ENCODE data around the gene TRIM15. TPM values are rescaled to one million over a fixed set of nuclear protein-coding genes. Genes with fewer than 3 reads are reported as not detected.

Gene TRIM15
- polyA plus RNA-seq, 6 donors from 2014 or later = not detected

DNA sequence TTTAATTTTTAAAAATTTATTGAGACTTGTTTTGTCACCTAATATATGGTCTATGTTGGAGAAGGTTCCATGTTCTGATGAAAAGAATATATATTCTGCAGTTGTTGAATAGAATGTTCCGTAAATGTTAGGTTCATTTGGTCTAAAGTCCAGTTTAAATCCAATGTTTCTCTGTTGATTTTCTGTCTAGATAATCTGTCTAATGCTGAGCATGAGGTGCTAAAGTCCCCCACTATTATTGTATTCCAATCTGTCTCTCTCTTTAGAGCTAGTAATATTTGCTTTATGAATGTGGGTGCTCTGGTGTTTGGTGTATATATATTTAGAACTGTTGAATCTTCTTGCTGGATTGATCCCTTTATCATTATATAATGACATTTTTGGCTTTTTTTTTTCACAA lies 15.5 kb downstream of the TRIM15 start:
- H3K9me3 Mint-ChIP-seq = peaks cover 0 to 17% (median 13%) of the 10 kb centered on the region in 7 donors
- ATAC-seq (ENCODE audit: low read depth in 2 of 2) (no peak), DNase-seq (no peak)
- no peak overlapping the region for H3K27ac Mint-ChIP-seq
- H3K36me3 Mint-ChIP-seq = peaks cover 0 to 9% of the 10 kb centered on the region in 2 donors
- H3K4me3 Mint-ChIP-seq = no peak overlapping the region
- H3K4me1 Mint-ChIP-seq = peaks cover 0 to 8% (median 4%) of the 10 kb centered on the region in 3 donors
- H3K27me3 Mint-ChIP-seq = peaks cover 32 to 50% (median 43%) of the 10 kb centered on the region in 3 donors

DNA sequence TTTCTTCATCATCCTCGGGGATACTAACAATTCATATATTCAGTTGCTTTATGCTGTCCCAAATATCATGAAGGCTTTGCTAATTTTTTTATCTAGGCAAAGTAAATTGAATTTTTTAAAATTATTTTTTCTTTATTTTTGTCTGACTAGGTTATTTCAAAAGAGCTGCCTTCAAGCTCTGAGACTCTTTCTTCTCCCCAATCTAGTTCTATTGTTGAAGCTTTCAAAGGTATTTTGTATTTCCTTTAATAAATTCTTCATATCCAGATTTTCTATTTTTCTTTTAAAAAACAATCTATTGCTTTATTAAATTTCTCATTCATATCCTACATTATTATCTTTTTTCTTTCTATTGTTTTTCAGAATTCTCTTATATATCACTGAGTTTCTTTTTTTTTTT lies 16.8 kb downstream of the TRIM15 start:
- H3K27ac Mint-ChIP-seq = no peak overlapping the region
- no peak for DNase-seq
- ATAC-seq (ENCODE audit: low read depth in 2 of 2) = no peak
- peaks cover 29 to 43% (median 41%) of the 10 kb centered on the region in 3 donors for H3K27me3 Mint-ChIP-seq
- peaks cover 0 to 19% of the 10 kb centered on the region in 2 donors for H3K36me3 Mint-ChIP-seq
- peaks cover 0 to 8% (median 4%) of the 10 kb centered on the region in 3 donors for H3K4me1 Mint-ChIP-seq
- no peak overlapping the region for H3K4me3 Mint-ChIP-seq
- peaks cover 0 to 17% (median 13%) of the 10 kb centered on the region in 7 donors for H3K9me3 Mint-ChIP-seq

DNA sequence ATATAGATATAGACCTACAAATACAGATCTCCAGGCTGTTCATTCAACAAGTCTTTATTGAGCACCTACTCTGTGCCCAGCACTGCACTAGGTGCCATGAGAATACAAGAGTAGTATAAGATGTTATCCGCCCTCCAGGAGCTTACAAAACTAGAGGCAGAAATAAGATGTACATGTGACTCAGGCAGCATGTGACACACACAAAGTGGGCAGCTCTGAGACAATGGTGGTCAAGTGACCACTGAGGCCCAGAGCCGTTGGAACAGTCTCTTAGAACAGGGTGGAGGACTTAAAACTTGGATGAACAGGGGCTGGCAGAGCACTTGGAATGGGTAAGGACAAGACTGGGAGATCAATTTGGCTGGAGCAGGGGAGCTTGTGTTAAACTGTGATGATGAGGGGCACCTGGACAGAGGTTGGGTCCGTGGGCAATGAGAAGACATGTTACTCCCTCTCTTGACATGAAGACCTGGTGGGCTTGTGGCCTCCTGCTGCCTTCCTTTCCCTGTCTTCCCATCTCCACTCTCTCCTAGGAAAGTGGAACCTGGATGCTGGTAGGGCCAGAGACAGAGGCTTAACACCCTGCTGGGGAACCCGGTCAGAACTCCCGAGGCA lies 21.2 kb downstream of the TRIM15 start:
- Mint-ChIP-seq H3K36me3 (peaks cover 10 to 38% of the 10 kb centered on the region in 2 donors), H3K9me3 (peaks cover 0 to 9% (median 6%) of the 10 kb centered on the region in 7 donors), H3K27me3 (peaks cover 0 to 3% (median 3%) of the 10 kb centered on the region in 3 donors), H3K4me3 (no peak overlapping the region), H3K4me1 (peaks cover 0 to 8% (median 8%) of the 10 kb centered on the region in 3 donors), H3K27ac (peak overlapping the region in 4 of 6 donors; percentile 2 to 84 (median 40))
- ATAC-seq (ENCODE audit: low read depth in 2 of 2) (no peak), DNase-seq (no peak)

DNA sequence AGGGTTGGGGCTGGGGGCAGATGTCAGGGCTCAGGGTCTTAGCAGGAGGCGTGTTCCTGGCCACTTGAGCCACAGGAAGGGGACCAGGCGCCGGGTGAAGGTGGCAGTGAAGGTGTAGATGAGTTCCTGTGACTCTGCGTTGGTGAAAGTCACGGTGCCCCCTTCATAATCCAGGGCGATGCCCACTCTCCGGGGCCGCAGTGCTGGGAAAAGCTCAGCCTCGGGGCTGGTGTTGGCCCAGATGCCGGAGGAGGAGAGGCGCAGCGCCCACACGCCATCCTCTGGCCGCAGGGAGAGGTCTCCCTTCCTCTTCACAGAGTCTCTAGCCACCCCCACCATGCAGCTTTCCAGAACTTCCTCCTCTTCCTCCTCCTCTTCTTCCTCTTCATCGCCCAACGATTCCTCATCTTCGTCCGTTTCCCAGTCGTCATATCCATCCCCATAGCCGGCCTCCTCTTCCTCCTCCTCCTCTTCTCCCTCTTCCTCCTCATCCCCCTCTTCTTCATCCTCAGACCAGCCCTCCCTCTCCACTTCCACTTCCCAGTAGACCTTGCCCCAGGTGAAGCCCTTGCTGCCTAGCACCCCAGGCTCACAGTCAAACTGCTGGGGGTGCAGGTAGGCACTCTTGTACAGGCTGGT lies 22.6 kb downstream of the TRIM15 start:
- ATAC-seq (ENCODE audit: low read depth in 2 of 2) (no peak), DNase-seq (no peak)
- Mint-ChIP-seq H3K4me3 (no peak overlapping the region), H3K27me3 (no peaks in the 10 kb centered on the region), H3K36me3 (peaks cover 10 to 50% of the 10 kb centered on the region in 2 donors), H3K9me3 (peaks cover 0 to 3% (median 0%) of the 10 kb centered on the region in 7 donors), H3K27ac (peak overlapping the region in 2 of 6 donors; percentile 31 to 42), H3K4me1 (peaks cover 0 to 7% (median 6%) of the 10 kb centered on the region in 3 donors)

- peaks cover 0 to 4% (median 0%) of the 10 kb centered on the region in 3 donors for H3K4me1 Mint-ChIP-seq
- H3K27me3 Mint-ChIP-seq = no peaks in the 10 kb centered on the region
- H3K9me3 Mint-ChIP-seq = no peaks in the 10 kb centered on the region
- no peak for ATAC-seq (ENCODE audit: low read depth in 2 of 2)
- H3K36me3 Mint-ChIP-seq = peaks cover 10 to 60% of the 10 kb centered on the region in 2 donors
- DNase-seq = no peak
- H3K4me3 Mint-ChIP-seq = no peak overlapping the region
- H3K27ac Mint-ChIP-seq = peak overlapping the region in 2 of 6 donors; percentile 21 to 59
These were observed 25.2 kb downstream of the TRIM15 start for GRCh38 chr6:30188541-30188940.

DNA sequence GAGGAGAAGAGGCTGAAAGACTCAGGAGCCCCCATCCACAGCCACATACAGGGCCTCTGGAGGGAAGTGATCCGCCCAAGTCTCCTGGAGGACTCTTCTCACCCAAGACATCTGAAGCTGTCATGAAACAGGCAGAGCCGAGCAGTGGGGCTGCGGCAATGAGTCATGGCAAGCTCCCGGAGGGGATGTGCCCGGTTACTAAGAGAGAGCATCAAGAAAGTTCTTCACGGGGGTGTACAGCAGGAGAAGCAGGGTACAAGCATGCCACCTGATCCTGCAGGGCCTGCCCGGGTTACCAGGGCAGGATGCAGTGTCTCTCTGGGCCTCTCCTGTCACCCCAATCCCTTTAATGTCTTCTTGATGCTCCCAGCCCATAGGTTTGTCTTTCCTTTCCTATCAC lies 28.7 kb downstream of the TRIM15 start:
- Mint-ChIP-seq H3K36me3 (peaks cover 4 to 45% of the 10 kb centered on the region in 2 donors), H3K27ac (peak overlapping the region in 3 of 6 donors; percentile 10 to 68 (median 29)), H3K9me3 (no peaks in the 10 kb centered on the region), H3K4me3 (no peak overlapping the region), H3K4me1 (peaks cover 5 to 8% (median 8%) of the 10 kb centered on the region in 3 donors), H3K27me3 (no peaks in the 10 kb centered on the region)
- DNase-seq (no peak), ATAC-seq (ENCODE audit: low read depth in 2 of 2) (no peak)

DNA sequence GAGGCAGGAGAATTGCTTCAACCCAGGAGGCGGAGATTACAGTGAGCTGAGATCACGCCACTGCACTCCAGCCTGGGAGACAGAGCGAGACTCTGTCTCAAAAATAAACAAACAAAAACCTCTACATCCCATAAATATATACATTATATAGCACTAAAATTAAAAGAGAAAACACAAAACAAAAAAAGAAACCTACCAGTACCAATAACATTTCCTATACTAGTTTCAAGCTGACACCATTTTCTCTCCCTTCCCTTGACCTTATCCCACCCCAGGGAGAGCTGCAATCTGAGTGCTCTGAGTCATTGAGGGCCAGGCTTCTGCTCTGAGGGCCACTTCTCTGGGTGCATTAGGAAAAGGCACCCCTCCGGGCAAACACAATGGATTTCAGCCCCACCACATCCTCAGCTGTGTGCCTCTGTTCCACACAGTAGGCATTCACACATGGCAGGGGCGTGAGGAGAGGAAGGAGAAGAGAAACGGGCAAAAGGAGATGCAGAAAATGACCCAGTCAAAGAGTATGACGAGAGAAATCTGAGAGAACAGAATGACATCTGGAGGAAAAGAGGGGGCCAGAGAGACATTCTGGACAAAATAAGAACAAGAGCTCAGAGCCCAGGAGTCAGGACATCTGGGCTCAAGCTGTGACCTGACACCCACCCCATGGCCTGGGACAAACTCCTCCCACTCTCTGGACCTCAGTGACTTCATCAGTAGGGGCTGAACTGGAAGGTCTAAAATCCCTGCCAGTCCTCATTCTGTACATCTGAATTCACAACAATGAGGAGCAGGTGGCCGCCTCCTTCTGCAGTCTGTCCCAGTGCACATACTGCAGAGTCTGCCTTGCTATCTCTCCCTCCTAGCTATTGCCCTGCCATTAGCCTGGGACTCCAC lies 31.7 kb downstream of the TRIM15 start:
- DNase-seq = no peak
- peaks cover 6 to 19% (median 18%) of the 10 kb centered on the region in 3 donors for H3K4me1 Mint-ChIP-seq
- ATAC-seq (ENCODE audit: low read depth in 2 of 2) = no peak
- no peak overlapping the region for H3K4me3 Mint-ChIP-seq
- H3K9me3 Mint-ChIP-seq = no peaks in the 10 kb centered on the region
- H3K27me3 Mint-ChIP-seq = no peaks in the 10 kb centered on the region
- peak overlapping the region in 2 of 6 donors; percentile 0 to 61 for H3K27ac Mint-ChIP-seq
- H3K36me3 Mint-ChIP-seq = peaks cover 0 to 44% of the 10 kb centered on the region in 2 donors

GRCh38 chr6:30195951-30196350 lies 32.6 kb downstream of the TRIM15 start:
- ATAC-seq (ENCODE audit: low read depth in 2 of 2) (no peak), DNase-seq (no peak)
- Mint-ChIP-seq H3K27ac (peak overlapping the region in 4 of 6 donors; percentile 30 to 61 (median 54)), H3K27me3 (no peaks in the 10 kb centered on the region), H3K36me3 (peaks cover 0 to 36% of the 10 kb centered on the region in 2 donors), H3K4me1 (peaks cover 12 to 27% (median 26%) of the 10 kb centered on the region in 3 donors), H3K4me3 (no peak overlapping the region), H3K9me3 (no peaks in the 10 kb centered on the region)

- no peaks in the 10 kb centered on the region for H3K27me3 Mint-ChIP-seq
- H3K9me3 Mint-ChIP-seq = no peaks in the 10 kb centered on the region
- H3K4me1 Mint-ChIP-seq = peaks cover 16 to 31% (median 30%) of the 10 kb centered on the region in 3 donors
- no peak overlapping the region for H3K4me3 Mint-ChIP-seq
- peak overlapping the region in 3 of 6 donors; percentile 60 to 94 (median 67) for H3K27ac Mint-ChIP-seq
- peaks cover 0 to 32% of the 10 kb centered on the region in 2 donors for H3K36me3 Mint-ChIP-seq
- ATAC-seq (ENCODE audit: low read depth in 2 of 2) (no peak), DNase-seq (no peak)
These were observed 33.0 kb downstream of the TRIM15 start for GRCh38 chr6:30196376-30196775.

DNA sequence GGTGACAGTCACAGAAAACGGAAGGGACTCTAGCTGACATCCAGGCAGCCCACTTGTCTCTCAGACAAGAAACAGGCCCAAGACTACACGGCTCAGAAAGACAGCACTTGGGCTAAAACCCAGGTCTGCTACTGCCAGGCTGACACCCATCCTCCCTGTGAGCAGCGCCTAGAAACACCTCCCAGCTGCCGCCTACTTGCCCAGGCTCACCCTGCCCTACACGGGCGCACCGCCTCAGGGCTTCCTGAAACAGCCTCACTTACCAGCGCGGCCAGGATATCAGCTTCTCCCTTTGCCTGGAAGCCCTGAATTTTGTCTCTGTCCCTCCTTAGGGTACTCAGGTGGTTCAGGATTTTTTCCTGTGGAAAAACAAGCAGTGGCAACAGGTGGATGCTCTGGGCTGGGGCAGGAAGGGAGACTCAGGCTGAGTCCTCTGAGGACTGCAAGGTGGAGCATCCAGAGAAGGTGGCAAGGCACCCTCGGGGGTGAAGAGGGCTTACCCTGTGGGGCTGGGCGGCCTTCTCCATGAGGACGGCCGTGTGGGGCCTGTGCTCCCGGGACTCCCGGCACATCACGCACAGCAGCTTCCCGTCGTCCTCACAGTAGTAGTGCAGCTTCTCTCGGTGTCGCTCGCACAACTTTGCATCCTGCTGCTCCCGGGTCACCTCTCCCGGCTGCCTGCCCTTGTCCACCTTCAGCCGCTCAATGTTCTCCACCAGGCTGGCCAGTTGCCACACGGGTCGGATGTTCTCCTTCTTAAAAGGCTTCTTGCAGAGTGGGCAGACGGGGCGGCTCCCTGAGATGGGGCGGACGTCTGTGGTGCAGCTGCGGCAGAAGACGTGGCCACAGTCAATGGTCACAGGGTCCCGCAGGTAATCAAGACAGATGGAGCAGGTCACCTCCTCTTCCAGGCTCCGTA lies 35.1 kb downstream of the TRIM15 start:
- Mint-ChIP-seq H3K9me3 (no peaks in the 10 kb centered on the region), H3K27me3 (no peaks in the 10 kb centered on the region), H3K4me3 (no peak overlapping the region), H3K27ac (peak overlapping the region in 1 of 6 donors; percentile 67), H3K36me3 (peaks cover 0 to 26% of the 10 kb centered on the region in 2 donors), H3K4me1 (peaks cover 23 to 48% (median 48%) of the 10 kb centered on the region in 3 donors)
- ATAC-seq (ENCODE audit: low read depth in 2 of 2) (no peak), DNase-seq (no peak)

- Mint-ChIP-seq H3K4me3 (peak overlapping the region; percentile 20 to 76 (median 58)), H3K27ac (peak overlapping the region; percentile 87 to 97 (median 94)), H3K27me3 (no peaks in the 10 kb centered on the region), H3K9me3 (no peaks in the 10 kb centered on the region), H3K36me3 (peaks cover 0 to 16% of the 10 kb centered on the region in 2 donors), H3K4me1 (peaks cover 36 to 67% (median 65%) of the 10 kb centered on the region in 3 donors)
- peak; percentile 70 for DNase-seq
- ATAC-seq (ENCODE audit: low read depth in 2 of 2) = peak; percentile 96 to 98
These were observed 37.4 kb downstream of the TRIM15 start for GRCh38 chr6:30200551-30201281.

DNA sequence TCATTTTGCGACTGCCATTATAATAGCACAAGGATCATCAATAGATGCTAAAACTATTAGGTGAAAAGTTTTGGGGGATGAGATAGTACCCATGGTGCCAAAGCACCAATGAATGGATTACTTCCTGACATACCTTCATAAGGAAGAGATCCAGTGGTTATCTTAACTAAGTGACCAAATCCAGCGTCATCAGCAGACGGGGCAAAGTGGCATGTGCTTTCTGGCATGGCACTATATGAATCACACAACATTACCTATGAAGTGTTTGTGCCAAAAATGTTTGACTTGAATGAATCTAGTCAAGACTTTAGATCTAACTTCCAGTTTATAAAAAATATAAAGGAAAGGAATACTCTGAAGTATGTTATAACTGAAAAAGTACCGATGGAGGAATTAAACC lies 39.0 kb downstream of the TRIM15 start:
- Mint-ChIP-seq H3K4me1 (peaks cover 46 to 74% (median 73%) of the 10 kb centered on the region in 3 donors), H3K27ac (peak overlapping the region in 4 of 6 donors; percentile 81 to 94 (median 92)), H3K27me3 (no peaks in the 10 kb centered on the region), H3K36me3 (peaks cover 0 to 9% of the 10 kb centered on the region in 2 donors), H3K9me3 (no peaks in the 10 kb centered on the region), H3K4me3 (peak overlapping the region in 2 of 8 donors; percentile 41 to 54)
- ATAC-seq (ENCODE audit: low read depth in 2 of 2) = no peak
- no peak for DNase-seq

Measured in naive B cell (primary cell).